Fibroblast of lung (primary cell): ENCODE data around the gene TLX2. TPM values are rescaled to one million over a fixed set of nuclear protein-coding genes. Genes with fewer than 3 reads are reported as not detected.
A peak's percentile ranks its signal among the peaks of the same experiment; 100 is the strongest.
"Not testable (repeated sequence)": the region's sequence is repeated elsewhere in the genome, so short reads cannot be mapped to it uniquely, and the experiment has no call there.

Experiments used
- DNase-seq, 2 donors: peaks; one replicate each; pipeline versions ENCODE4 v3.0.0 to v3.0.0-alpha.2; 2010; ENCODE audit warnings: low read depth in 2 of 2
- H2AFZ ChIP-seq: 2 replicates; pipeline ENCODE4 v1.5.1; 2012; ENCODE audit warnings: low read length, control low read depth, inconsistent platforms
- H3K27ac ChIP-seq: 2 replicates; pipeline ENCODE4 v1.5.1; 2011; ENCODE audit warnings: low read length, control low read depth; ENCODE audit not compliant: insufficient read depth
- H3K27me3 ChIP-seq: 2 replicates; pipeline ENCODE4 v1.5.1; 2011; ENCODE audit warnings: mild to moderate bottlenecking, low read length; ENCODE audit not compliant: control insufficient read depth, insufficient read depth
- H3K36me3 ChIP-seq: 2 replicates; pipeline ENCODE4 v1.5.1; 2011; ENCODE audit warnings: low read length; ENCODE audit not compliant: control insufficient read depth, insufficient read depth
- H3K4me1 ChIP-seq: 2 replicates; pipeline ENCODE4 v1.5.1; 2011; ENCODE audit warnings: low read length; ENCODE audit not compliant: control insufficient read depth, insufficient read depth; ENCODE audit errors: extremely low read depth
- H3K4me2 ChIP-seq: 2 replicates; pipeline ENCODE4 v1.5.1; 2011; ENCODE audit warnings: low read length, control low read depth; ENCODE audit not compliant: insufficient read depth; ENCODE audit errors: extremely low read depth
- H3K4me3 ChIP-seq, 4 experiments: fragments of 200-600 bp in 1 of 4; sonication (generic) in 1 of 4; replicated peaks in 1 of 4; 2 replicates each; pipeline ENCODE4 v1.5.1; 2011 to 2016; ENCODE audit warnings: low read length in 4 of 4, low read depth in 3 of 4, mild to moderate bottlenecking in 3 of 4, control low read depth in 2 of 4, inconsistent platforms in 1 of 4, mixed read lengths in 1 of 4; ENCODE audit not compliant: insufficient read depth in 1 of 4; ENCODE audit errors: control extremely low read depth in 1 of 4
- H3K79me2 ChIP-seq: 2 replicates; pipeline ENCODE4 v1.5.1; 2012; ENCODE audit warnings: mild to moderate bottlenecking, low read length, inconsistent platforms; ENCODE audit not compliant: control insufficient read depth, insufficient read depth
- H3K9ac ChIP-seq: 2 replicates; pipeline ENCODE4 v1.5.1; 2011; ENCODE audit warnings: mild to moderate bottlenecking, low read length, control low read depth; ENCODE audit not compliant: insufficient read depth
- H3K9me3 ChIP-seq: 2 replicates; pipeline ENCODE4 v1.5.1; 2012; ENCODE audit warnings: low read depth, low read length; ENCODE audit not compliant: control insufficient read depth, insufficient read depth
- H4K20me1 ChIP-seq: 2 replicates; pipeline ENCODE4 v1.5.1; 2011; ENCODE audit warnings: low read length; ENCODE audit not compliant: control insufficient read depth, insufficient read depth; ENCODE audit errors: extremely low read depth
- EZH2 ChIP-seq: IDR thresholded peaks from 2 replicates; pipeline ENCODE4 v1.5.1; 2012; ENCODE audit warnings: low read length, control low read depth, mild to moderate bottlenecking; ENCODE audit errors: missing control alignments
- polyA minus RNA-seq: library from RNA; depleted of rRNA, polyadenylated mRNA; stranded (reverse); fragments of >200 nt; gene quantifications from 2 replicates; pipeline ENCODE4 v1.2.3, GENCODE V29; 2011; ENCODE audit warnings: low replicate concordance
- polyA plus RNA-seq, 2 donors: library from polyadenylated mRNA; depleted of rRNA in 1 of 2; stranded (reverse) in 1 of 2; unstranded in 1 of 2; fragments of >200 nt; gene quantifications; 2 replicates each; pipeline ENCODE4 v1.2.1, GENCODE V29; 2011 to 2012; ENCODE audit warnings: missing spikeins in 1 of 2
- total RNA-seq: library from RNA; depleted of rRNA; stranded (reverse); fragments of >200 nt; gene quantifications from 2 replicates; pipeline ENCODE4 v1.2.1, GENCODE V29; 2014
- TF ChIP-seq, protein P1 (sequence below), 2 donors: IDR thresholded peaks in 1 of 2; conservative IDR thresholded peaks in 1 of 2; 1 replicate in 1 of 2; 2 replicates in 1 of 2; pipeline ENCODE4 v1.5.1; 2011 to 2012; ENCODE audit warnings: low read length in 2 of 2, control low read depth in 1 of 2, inconsistent platforms in 1 of 2, low read depth in 1 of 2, mild to moderate bottlenecking in 1 of 2

The TLX2 gene
- under 0.01 TPM in 1 of 2 replicates, not detected in the other for total RNA-seq
- polyA plus RNA-seq = not detected in 2 replicates
- 0.09 TPM in 1 of 2 replicates, not detected in the other for polyA plus RNA-seq (2012)
- polyA minus RNA-seq = not detected in 2 replicates

DNA sequence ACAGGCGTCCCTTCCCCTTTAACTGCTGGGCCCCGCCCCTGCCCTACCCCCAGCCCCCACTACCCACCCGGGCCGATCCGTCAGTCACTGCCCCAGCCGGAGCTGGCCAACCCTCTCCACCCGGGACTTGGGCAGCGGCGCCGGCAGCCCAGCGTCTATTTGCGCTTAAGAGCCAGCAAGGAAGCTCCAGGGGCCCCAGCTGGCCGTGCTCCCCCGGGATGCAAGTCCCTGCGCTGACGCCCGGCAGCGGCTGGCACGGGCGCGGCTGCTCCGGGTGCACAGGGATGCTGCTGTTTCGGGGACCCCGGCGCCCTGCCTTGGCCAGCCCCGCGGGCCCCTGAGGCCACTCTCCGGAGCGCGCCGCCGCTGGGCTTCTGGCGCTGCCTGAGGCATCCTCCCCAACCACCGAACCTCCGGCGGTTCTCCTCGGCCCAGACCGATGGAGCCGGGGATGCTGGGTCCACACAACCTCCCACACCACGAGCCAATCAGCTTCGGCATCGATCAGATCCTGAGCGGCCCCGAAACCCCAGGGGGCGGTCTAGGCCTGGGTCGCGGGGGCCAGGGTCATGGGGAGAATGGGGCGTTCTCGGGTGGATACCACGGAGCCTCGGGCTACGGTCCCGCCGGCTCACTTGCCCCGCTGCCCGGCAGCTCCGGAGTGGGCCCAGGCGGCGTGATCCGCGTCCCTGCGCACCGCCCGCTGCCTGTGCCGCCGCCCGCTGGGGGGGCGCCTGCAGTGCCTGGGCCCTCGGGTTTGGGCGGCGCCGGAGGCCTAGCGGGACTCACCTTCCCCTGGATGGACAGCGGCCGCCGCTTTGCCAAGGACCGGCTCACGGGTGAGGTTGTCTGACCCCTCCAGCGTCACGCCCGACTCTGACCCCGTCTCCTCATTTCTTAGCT is at the start of gene TLX2:
Gene TLX2, plus strand, starts transcription at position 83 of the 903 bp plus-strand sequence. Its CDS starts 357 bp downstream, at position 440.
- Histone ChIP-seq H3K27ac (no peak within 1 kb of the TSS), H3K4me3 (peak within 1 kb of the TSS in 1 of 4 experiments; percentile 7), H3K27me3 (peaks cover 85% of the 10 kb centered on the region), H3K4me1 (no peaks in the 10 kb centered on the region), H3K9me3 (no peaks in the 10 kb centered on the region), H3K36me3 (no peaks in the 10 kb centered on the region), H3K79me2 (no peaks in the 10 kb centered on the region), H3K9ac (no peak within 1 kb of the TSS), H4K20me1 (no peaks in the 10 kb centered on the region), H2AFZ (no peak within 1 kb of the TSS), H3K4me2 (peak within 1 kb of the TSS; percentile 19)
- DNase-seq = no peak
- no peak for TF ChIP-seq EZH2
- TF ChIP-seq, protein P1, sequence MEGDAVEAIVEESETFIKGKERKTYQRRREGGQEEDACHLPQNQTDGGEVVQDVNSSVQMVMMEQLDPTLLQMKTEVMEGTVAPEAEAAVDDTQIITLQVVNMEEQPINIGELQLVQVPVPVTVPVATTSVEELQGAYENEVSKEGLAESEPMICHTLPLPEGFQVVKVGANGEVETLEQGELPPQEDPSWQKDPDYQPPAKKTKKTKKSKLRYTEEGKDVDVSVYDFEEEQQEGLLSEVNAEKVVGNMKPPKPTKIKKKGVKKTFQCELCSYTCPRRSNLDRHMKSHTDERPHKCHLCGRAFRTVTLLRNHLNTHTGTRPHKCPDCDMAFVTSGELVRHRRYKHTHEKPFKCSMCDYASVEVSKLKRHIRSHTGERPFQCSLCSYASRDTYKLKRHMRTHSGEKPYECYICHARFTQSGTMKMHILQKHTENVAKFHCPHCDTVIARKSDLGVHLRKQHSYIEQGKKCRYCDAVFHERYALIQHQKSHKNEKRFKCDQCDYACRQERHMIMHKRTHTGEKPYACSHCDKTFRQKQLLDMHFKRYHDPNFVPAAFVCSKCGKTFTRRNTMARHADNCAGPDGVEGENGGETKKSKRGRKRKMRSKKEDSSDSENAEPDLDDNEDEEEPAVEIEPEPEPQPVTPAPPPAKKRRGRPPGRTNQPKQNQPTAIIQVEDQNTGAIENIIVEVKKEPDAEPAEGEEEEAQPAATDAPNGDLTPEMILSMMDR (conservative IDR thresholded peaks at IDR 0.05 in 1 of 2, IDR thresholded peaks at IDR 0.05 in 1 of 2; ENCODE audit: low read depth in 1 of 2, low read length in 2 of 2) = no peak

DNA sequence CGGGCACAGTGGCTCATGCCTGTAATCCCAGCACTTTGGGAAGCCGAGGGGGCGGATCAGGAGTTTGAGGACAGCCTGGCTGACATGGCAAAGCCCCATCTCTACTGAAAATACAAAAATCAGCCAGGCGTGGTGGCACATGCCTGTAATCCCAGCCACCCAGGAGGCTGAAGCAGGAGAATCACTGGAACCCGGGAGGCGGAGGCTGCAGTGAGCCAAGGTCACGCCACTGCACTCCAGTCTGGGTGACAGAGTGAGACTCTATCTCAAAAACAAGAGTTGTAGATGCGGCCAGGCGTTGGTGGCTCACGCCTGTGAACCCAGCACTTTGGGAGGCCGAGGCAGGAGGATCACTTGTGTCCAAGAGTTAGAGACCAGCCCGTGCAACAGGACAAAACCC is 43.5 kb upstream of the TLX2 start:
- not testable (repeated sequence) for H3K4me3 ChIP-seq, H3K9ac ChIP-seq, DNase-seq, H3K9me3 ChIP-seq, H3K4me1 ChIP-seq, H3K79me2 ChIP-seq, H3K27ac ChIP-seq, H4K20me1 ChIP-seq, H3K27me3 ChIP-seq, H3K4me2 ChIP-seq, H2AFZ ChIP-seq
- peaks cover 10% of the 10 kb centered on the region for H3K36me3 ChIP-seq

- Histone ChIP-seq H3K9ac (peak overlapping the region; percentile 76), H3K4me2 (peak overlapping the region; percentile 92), H3K9me3 (no peaks in the 10 kb centered on the region), H2AFZ (peak overlapping the region; percentile 1), H3K36me3 (peaks cover 10% of the 10 kb centered on the region), H3K4me3 (peak overlapping the region; percentile 42 to 89 (median 66)), H3K79me2 (no peaks in the 10 kb centered on the region), H3K4me1 (peaks cover 2% of the 10 kb centered on the region), H4K20me1 (no peaks in the 10 kb centered on the region), H3K27ac (peak overlapping the region; percentile 71), H3K27me3 (no peaks in the 10 kb centered on the region)
- no peak for TF ChIP-seq EZH2
- TF ChIP-seq, protein P1 (conservative IDR thresholded peaks at IDR 0.05 in 1 of 2, IDR thresholded peaks at IDR 0.05 in 1 of 2; ENCODE audit: low read depth in 1 of 2, low read length in 2 of 2) = no peak
- DNase-seq = no peak
These were observed 42.8 kb upstream of the TLX2 start for GRCh38 chr2:74471332-74472065.
